NB4 (cell line): ENCODE data around the gene CCDC127.

ENCODE experiments used
- MYC ChIP-seq: IDR thresholded peaks from 2 replicates; pipeline ENCODE4 v1.6.1; 2011; ENCODE audit warnings: low read depth, low read length
- POLR2A ChIP-seq: IDR thresholded peaks from 2 replicates; pipeline ENCODE4 v1.6.1; 2011; ENCODE audit warnings: mild to moderate bottlenecking; ENCODE audit not compliant: insufficient read length; ENCODE audit errors: extremely low read depth
- TF ChIP-seq, protein P1 (sequence below): IDR thresholded peaks from one replicate; pipeline ENCODE4 v1.5.1; 2012; ENCODE audit warnings: low read depth, low read length

DNA sequence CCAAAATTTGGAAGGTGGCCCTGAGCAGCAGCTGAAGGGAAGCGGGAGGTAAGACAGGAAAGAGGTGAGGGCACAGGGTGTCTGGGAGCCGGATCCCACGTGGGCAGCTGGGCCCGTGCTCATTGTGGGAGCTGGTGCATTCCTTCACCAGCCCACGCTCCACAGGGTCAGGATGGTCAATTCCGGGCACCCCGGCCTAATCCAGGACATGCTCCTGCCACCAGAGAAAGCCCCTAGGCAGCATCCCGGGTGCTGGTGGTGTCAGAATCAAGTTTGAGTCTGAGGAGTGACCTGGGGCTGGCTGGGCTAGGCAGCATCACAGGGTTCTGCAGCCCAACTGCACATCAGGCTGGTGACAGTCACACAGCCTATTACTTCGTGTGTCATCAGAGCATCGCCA lies 46.4 kb upstream of the CCDC127 start:
- TF ChIP-seq, protein P1, sequence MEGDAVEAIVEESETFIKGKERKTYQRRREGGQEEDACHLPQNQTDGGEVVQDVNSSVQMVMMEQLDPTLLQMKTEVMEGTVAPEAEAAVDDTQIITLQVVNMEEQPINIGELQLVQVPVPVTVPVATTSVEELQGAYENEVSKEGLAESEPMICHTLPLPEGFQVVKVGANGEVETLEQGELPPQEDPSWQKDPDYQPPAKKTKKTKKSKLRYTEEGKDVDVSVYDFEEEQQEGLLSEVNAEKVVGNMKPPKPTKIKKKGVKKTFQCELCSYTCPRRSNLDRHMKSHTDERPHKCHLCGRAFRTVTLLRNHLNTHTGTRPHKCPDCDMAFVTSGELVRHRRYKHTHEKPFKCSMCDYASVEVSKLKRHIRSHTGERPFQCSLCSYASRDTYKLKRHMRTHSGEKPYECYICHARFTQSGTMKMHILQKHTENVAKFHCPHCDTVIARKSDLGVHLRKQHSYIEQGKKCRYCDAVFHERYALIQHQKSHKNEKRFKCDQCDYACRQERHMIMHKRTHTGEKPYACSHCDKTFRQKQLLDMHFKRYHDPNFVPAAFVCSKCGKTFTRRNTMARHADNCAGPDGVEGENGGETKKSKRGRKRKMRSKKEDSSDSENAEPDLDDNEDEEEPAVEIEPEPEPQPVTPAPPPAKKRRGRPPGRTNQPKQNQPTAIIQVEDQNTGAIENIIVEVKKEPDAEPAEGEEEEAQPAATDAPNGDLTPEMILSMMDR, result no peak
- no peak for TF ChIP-seq MYC
- TF ChIP-seq POLR2A, result no peak
